Lung (tissue), 12 donors: ENCODE measurements around the gene AGBL4. TPM values are rescaled to one million over a fixed set of nuclear protein-coding genes. Genes with fewer than 3 reads are reported as not detected.

Source experiments
- ATAC-seq: fragments of 200-7000 bp; cut with Tn5 transposase; one replicate; pipeline ENCODE4 v1.9.1; 2020; ENCODE audit warnings: moderate number of reproducible peaks; ENCODE audit not compliant: insufficient read depth, low FRiP score
- DNase-seq, 3 donors: peaks; one replicate each; pipeline ENCODE4 v3.0.0-alpha.2; 2013 to 2017
- H3K27ac ChIP-seq, 2 donors: one replicate each; pipeline ENCODE4 v1.5.1; 2013; ENCODE audit warnings: mild to moderate bottlenecking in 2 of 2, moderate library complexity in 2 of 2, control low read depth in 1 of 2, inconsistent platforms in 1 of 2, low read depth in 1 of 2, low read length in 1 of 2
- H3K27me3 ChIP-seq, 3 donors: one replicate each; pipeline ENCODE4 v1.5.1; 2013; ENCODE audit warnings: low read length in 2 of 3; ENCODE audit not compliant: control insufficient read depth in 3 of 3, insufficient read depth in 3 of 3
- H3K36me3 ChIP-seq, 4 donors: one replicate each; pipeline ENCODE4 v1.5.1; 2013; ENCODE audit warnings: low read length in 4 of 4, mild to moderate bottlenecking in 1 of 4, moderate library complexity in 1 of 4; ENCODE audit not compliant: control insufficient read depth in 4 of 4, insufficient read depth in 4 of 4
- H3K4me1 ChIP-seq, 5 donors: one replicate each; pipeline ENCODE4 v1.5.1; 2013; ENCODE audit warnings: low read length in 5 of 5, mild to moderate bottlenecking in 2 of 5, moderate library complexity in 1 of 5; ENCODE audit not compliant: control insufficient read depth in 5 of 5, insufficient read depth in 5 of 5
- H3K4me3 ChIP-seq: one replicate; pipeline ENCODE4 v1.5.1; 2013; ENCODE audit warnings: mild to moderate bottlenecking, control low read depth, moderate library complexity
- H3K9ac ChIP-seq, 2 donors: one replicate each; pipeline ENCODE4 v1.5.1; 2013; ENCODE audit warnings: low read length in 2 of 2, control low read depth in 1 of 2; ENCODE audit not compliant: insufficient read depth in 1 of 2
- H3K9me3 ChIP-seq, 4 donors: one replicate each; pipeline ENCODE4 v1.5.1; 2013; ENCODE audit warnings: low read length in 3 of 4, mild to moderate bottlenecking in 1 of 4, moderate library complexity in 1 of 4; ENCODE audit not compliant: control insufficient read depth in 4 of 4, insufficient read depth in 3 of 4
- CTCF ChIP-seq: IDR thresholded peaks from 2 replicates; pipeline ENCODE4 v1.5.1; 2012; ENCODE audit warnings: mild to moderate bottlenecking; ENCODE audit errors: control extremely low read depth, extremely low read depth
- WGBS, 2 donors: extraction: QIAGEN DNeasy Blood & Tissue Kit; methylation state at CpG; one replicate each; pipeline ENCODE4 v1.1.7; 2013; 5-methylcytosine and 5-hydroxymethylcytosine counted together
- polyA plus RNA-seq, 2 donors: library from polyadenylated mRNA; stranded (reverse); fragments of 200-250 nt; gene quantifications; one replicate each; pipeline ENCODE4 v1.2.1, GENCODE V29; 2013
- total RNA-seq, 2 donors: library from RNA; depleted of rRNA in 1 of 2; stranded (reverse); fragments of >200 nt in 1 of 2; gene quantifications; one replicate each; pipeline ENCODE4 v1.2.1, GENCODE V29; 2014 to 2021
- donor health status: control.
- donor health status: control.
- donor health status: Bipolar disorder and iron deficiency.
- donor health status: healthy.
- donor health status: DM: yes; HTN: yes; CAD: no.

The AGBL4 gene
- total and polyA plus RNA-seq, 4 donors = 0.24 to 7.5 (median 2.6) TPM

GRCh38 chr1:49252917-49253316 is 770.8 kb downstream of the AGBL4 start:
- Histone ChIP-seq H3K27ac (no peak overlapping the region), H3K36me3 (no peaks in the 10 kb centered on the region), H3K4me3 (no peak overlapping the region), H3K4me1 (no peaks in the 10 kb centered on the region), H3K9ac (no peak overlapping the region), H3K9me3 (peaks cover 0 to 25% (median 8%) of the 10 kb centered on the region in 4 donors), H3K27me3 (no peaks in the 10 kb centered on the region)
- DNase-seq (no peak), ATAC-seq (no peak)
- TF ChIP-seq CTCF = no peak

- H3K4me3 ChIP-seq = no peak overlapping the region
- no peak overlapping the region for H3K27ac ChIP-seq
- ATAC-seq (no peak), DNase-seq (no peak)
- no peaks in the 10 kb centered on the region for H3K27me3 ChIP-seq
- H3K9ac ChIP-seq = no peak overlapping the region
- no peaks in the 10 kb centered on the region for H3K4me1 ChIP-seq
- WGBS, 2 donors = 86 to 95% methylated on average over 2 of the region's 2 CpGs
- peaks cover 0 to 25% (median 6%) of the 10 kb centered on the region in 4 donors for H3K9me3 ChIP-seq
- H3K36me3 ChIP-seq = no peaks in the 10 kb centered on the region
- TF ChIP-seq CTCF = no peak
These were observed 772.6 kb downstream of the AGBL4 start for GRCh38 chr1:49251019-49251784.

GRCh38 chr1:49240709-49241221 is 783.0 kb downstream of the AGBL4 start:
- Histone ChIP-seq H3K27me3 (no peaks in the 10 kb centered on the region), H3K9ac (no peak overlapping the region), H3K4me3 (no peak overlapping the region), H3K27ac (no peak overlapping the region), H3K9me3 (no peaks in the 10 kb centered on the region), H3K36me3 (no peaks in the 10 kb centered on the region), H3K4me1 (no peaks in the 10 kb centered on the region)
- ATAC-seq = no peak
- 91 to 97% methylated on average over 1 of the region's 1 CpG for WGBS, 2 donors
- DNase-seq = no peak
- TF ChIP-seq CTCF = no peak
